GM19043 (cell line): ENCODE data around the gene RAPGEF4.

Experiments
- ATAC-seq: cut with Tn5 transposase; IDR thresholded peaks from one replicate; pipeline ENCODE4 v1.9.1; 2021; ENCODE audit warnings: low read depth; ENCODE audit not compliant: unreplicated experiment

The RAPGEF4 gene

DNA sequence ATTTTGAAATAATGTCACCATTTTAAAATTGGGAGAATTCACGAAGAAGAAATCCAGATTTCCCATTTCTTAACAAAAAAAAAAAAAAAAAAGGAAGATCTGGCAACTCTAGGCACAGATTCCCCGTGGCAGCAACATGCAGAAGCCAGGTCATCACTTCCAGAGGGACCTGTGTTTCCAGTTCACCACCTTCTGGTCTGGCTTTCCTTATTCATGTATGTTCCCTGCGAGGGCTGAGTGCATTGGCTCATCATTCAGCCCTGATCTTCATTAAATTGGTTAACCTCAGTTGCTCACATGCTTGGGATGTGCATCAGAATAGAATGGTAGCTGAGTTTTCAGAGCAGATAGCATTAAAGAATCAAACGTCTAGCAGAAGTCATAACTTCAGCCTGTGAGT lies 315.0 kb downstream of the RAPGEF4 start:
- ATAC-seq: no peak

- no peak for ATAC-seq
These were observed 316.0 kb downstream of the RAPGEF4 start for GRCh38 chr2:173051463-173052215.

GRCh38 chr2:173053043-173053699 lies 317.5 kb downstream of the RAPGEF4 start:
- ATAC-seq: no peak

DNA sequence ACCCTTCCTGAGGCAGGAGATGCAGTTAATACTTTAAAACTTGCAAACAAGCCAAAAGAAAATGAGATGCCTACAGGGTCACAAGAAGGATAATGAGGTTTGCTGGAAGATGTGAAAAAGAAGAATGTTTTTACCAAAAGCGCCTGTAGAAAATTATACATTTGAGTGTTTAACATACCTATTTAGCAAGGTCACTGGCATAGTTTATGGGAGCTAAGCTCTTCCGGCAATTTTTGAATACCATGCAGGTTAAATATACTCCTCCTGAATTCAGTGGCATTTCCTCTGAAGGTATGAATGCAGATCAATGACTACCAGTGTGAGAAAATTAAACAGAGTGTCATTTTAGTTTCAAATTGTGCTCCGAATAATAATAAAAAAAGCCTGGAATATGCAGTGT lies 318.8 kb downstream of the RAPGEF4 start:
- ATAC-seq: no peak

- no peak for ATAC-seq
These were observed 321.2 kb downstream of the RAPGEF4 start for GRCh38 chr2:173056705-173057364.

- no peak for ATAC-seq
These were observed 322.5 kb downstream of the RAPGEF4 start for GRCh38 chr2:173058097-173058496.

DNA sequence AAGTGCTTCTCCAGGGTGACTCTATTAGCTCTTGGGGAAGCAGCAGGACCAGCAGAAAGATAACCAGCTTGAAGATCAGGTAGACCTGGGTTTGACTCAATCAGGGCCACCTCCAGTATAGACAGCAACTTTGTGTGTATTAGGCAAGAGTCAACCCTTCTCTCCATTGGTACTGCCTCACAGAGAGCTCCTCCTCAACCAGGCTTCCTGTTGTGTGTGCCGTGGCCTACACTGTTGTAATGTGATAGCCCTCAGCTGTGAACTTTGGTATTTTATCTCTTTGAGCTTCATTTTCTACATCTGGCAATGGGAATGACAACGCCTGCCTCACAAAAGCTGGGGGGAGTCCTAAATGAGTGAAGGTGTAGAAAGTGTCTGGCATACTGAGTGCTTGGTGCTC lies 323.0 kb downstream of the RAPGEF4 start:
- ATAC-seq: no peak

GRCh38 chr2:173059292-173059691 lies 323.6 kb downstream of the RAPGEF4 start:
- no peak for ATAC-seq

GRCh38 chr2:173059971-173060461 lies 324.4 kb downstream of the RAPGEF4 start:
- no peak for ATAC-seq

DNA sequence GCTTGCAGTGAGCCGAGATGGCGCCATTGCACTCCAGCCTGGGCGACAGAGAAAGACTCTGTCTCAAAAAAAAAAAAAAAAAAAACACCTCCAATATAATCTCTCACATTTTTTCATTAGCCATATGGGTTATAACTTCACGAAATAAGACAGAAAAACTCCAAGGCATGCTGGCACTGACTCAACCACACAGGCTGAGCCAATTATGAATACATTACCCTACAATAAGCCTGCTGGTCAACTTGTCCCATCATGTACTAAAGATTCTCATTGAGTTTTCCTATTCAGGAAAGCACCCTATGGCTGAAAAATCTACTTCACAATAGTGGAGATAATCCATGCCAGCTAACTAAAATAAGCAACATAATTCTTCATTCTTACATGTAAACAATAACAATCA lies 327.2 kb downstream of the RAPGEF4 start:
- ATAC-seq: no peak

- no peak for ATAC-seq
These were observed 328.6 kb downstream of the RAPGEF4 start for GRCh38 chr2:173064151-173064805.

GRCh38 chr2:173066887-173067676 lies 331.4 kb downstream of the RAPGEF4 start:
- no peak for ATAC-seq

- ATAC-seq: no peak
These were observed 339.6 kb downstream of the RAPGEF4 start for GRCh38 chr2:173075056-173075780.

DNA sequence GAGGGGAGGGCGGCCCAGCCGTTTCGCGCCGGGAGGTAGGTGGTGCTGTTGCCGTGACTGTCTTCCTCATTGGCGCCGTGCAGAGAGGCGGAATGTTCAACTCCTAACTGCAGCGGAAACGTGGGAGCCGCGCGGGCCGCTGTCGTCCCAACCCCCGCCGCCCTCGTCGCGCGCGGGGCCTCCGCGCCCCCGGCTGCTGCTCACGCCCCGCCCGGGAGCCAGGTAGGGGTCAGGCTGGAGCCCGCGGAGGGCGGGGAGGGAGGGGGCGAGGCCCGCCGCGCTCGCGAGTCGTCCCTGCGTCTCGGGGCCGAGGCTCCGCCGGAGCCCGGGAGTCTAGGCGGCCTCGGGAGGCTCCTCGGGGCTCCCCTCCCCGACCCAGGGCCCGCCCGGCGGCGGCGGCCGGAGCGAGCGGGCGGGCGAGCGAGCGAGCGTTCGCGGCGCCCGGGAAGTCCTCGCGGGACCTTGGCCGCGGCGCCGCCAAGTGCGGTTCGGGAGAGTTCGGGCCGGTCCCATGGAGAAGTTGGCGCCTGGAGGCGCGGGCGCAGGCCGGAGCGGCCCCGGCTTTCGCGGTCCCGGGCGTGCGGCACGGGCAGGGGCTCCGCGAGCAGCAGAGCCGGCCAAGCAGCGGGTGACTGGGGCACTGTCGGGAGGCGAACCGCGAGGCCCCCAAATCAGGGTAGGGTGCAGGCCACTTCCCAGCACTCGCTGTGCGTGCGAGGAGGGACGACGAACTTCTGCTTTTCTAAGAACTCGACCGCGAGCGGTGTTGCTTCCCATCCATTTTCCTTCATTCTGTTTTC lies 340.3 kb downstream of the RAPGEF4 start, which contains the start of gene MAP3K20:
MAP3K20 (plus strand) TSS at position 66 of the 800 bp plus-strand sequence. CDS start 15,186 bp downstream, outside the sequence.
- ATAC-seq: peak; percentile 49

DNA sequence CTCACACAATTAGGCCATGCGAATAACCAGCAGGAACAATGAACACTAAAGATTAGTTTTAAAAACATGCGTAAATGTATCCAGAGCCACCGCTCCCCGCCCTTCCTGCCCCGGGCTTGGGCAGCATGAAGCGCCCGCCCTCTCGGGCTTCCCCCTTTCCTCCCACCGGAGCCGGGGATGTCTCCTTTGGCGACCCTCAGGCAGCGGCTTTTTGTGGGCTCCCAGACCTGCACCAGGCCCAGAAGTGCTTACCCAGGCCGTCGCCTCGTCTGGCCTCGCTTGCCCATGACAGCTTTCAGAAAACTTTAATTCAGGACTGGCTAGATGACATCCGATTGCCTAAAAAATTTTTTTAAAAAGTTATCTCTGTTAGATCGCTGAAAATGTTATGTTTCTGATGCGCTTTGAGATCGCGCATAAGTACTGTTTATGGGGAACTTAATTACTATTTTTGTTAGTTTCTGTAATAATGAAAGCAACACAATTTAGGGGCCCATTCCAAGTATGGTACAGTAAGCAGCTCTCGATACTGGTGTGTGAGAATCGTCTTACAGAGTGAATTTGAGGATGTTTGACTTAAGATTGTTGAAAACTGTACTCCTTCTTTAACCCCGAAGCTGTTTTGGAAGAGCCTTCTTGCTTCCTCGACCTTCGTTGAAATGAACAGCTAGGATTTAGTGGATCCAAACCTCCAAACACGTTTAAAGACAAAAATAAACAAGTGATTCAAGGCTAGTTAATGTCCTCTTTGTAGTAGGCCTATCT lies 341.1 kb downstream of the RAPGEF4 start:
- peak; percentile 25 for ATAC-seq

GRCh38 chr2:173077506-173078177 lies 342.0 kb downstream of the RAPGEF4 start:
- no peak for ATAC-seq

GRCh38 chr2:173079141-173079540 lies 343.5 kb downstream of the RAPGEF4 start:
- ATAC-seq: no peak
